Activated T-helper 1 cell treated with anti-CD3 and anti-CD28 coated beads, Interleukin-2, amount 50 U/mL, for 16 hours (primary cell): ENCODE results near the gene FARP1.

Experiments
- DNase-seq, 2 donors: peaks; one replicate each; pipeline ENCODE4 v3.0.0-alpha.2; 2020; ENCODE audit warnings: low read depth in 1 of 2, low spot score in 1 of 2

Gene FARP1

DNA sequence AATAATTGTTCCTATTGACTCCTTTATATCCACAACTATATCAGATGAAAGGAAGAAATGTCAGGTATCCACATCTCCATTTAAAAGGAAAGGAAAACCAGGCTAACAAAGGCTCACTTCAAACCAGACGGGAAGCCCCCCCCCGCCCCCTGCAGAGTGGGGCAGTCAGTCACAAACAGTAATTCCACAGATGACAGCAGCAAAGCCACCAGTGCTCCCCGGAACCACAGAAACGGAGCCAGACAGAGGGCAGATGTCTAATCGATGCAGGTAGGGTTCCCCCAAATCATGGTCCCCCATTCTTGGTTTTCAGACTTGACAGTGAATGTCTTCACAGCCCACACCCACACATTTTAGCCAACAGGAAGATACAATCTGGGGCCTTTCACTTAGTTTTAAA is 333.2 kb downstream of the FARP1 start:
- DNase-seq = peak in 1 of 2 donors; percentile 45

DNA sequence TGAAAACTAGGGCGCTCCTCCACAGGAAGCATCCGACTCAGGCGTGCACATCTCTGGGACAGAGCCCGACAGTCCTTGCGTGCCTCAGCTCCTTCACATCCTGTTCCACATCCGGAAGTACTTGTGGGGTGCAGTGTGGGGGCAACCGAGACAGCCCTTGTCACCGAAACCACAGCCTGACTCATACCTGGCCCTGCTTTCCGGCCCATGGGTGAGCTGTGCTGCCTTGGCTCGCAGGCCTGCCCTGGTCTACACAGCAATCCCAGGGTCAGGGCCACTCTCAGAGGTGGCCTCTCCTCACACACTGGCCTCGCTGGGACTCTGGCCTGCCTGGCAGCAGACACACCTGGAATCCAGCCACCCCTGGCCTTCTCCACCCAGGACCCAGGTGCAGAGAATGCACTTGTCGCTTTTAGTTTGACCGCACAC is 333.7 kb downstream of the FARP1 start:
- peak; percentile 74 to 80 for DNase-seq

DNA sequence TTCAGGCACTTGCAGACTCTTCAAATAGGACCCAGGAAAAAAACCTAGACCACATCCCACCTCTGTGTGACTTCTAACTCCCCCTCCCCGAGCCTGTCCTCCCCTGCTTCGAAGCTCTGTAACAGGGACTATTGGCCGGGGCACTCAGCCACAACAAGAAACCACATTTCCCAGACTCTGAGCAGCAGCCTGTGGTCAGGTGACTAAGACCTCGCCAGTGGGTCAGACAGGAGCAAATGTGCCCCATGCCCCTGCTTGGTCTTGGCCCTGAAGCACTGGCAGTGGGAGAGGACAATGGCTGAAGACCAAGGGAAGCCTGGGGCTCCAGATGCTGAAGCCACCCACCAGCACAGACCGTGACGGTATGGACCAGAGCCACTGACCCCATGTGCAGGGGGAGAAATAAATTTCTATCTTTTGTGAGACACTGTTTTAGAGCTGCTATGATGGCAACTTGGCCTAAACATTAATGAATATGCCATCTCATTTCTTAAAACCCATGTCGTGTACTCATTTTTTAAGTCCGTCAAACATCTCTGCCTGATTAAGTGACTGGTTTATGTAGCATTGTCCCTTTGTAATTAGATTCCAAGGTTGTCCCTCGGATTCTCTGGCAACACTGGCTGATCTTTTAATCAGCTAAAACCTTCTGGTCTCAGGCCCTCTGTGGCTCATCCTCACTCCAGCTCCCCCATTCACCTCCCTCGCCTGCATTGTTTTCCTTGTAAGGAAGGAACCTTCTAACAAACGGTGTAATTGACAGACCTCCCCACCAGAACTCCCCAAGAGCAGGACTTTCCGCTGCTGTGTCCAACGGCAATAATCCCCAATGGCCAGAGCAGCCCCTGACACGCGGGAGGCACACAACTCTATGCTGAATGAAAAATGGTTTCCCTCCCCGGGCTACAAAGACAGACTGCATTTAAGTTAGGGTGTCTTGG is 335.6 kb downstream of the FARP1 start:
- no peak for DNase-seq

GRCh38 chr13:98479496-98480003 is 336.7 kb downstream of the FARP1 start:
- DNase-seq = no peak

DNA sequence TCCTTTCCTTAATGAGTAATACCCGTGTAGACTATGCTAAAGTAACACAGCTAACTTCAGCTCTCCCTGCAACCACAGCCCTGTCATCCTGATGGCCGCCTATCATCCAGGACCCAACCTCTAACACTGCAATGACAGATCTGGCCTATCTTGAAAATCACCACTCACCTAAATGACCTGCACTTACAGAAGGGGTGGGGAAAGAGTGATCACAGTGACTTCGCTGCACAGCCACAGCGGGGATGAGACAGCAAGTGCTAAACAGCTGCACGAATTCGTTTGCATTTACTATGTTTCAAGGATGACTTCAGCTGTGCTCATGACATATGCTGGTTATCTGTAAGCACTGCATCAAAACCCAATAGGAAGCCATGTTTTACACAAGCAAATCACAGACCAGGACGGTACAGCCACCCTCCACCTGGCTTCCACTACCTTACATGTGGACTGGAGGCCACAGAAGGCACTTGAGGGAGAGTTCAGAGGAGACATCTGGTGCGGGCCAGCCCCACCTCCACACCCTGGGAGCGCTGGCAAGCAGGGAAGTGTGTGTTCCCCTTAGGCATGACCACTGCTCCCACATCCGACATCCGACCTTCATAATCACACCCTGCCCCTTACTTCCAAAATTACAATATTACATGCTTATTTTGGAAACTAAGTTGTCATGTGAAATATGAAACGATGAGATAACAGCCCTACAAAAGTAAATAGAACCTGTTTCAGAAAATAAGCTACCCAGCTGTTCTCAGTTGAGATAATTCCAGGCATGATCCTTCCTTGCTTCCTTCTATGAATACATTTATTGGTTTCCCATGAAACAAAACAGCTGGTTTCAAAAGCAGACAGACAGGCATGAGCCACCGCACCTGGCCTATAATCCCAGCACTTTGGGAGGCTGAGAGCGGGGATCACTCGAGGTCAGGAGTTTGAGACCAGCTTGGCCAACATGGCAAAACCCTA is 338.3 kb downstream of the FARP1 start:
- DNase-seq = peak in 1 of 2 donors; percentile 11

DNA sequence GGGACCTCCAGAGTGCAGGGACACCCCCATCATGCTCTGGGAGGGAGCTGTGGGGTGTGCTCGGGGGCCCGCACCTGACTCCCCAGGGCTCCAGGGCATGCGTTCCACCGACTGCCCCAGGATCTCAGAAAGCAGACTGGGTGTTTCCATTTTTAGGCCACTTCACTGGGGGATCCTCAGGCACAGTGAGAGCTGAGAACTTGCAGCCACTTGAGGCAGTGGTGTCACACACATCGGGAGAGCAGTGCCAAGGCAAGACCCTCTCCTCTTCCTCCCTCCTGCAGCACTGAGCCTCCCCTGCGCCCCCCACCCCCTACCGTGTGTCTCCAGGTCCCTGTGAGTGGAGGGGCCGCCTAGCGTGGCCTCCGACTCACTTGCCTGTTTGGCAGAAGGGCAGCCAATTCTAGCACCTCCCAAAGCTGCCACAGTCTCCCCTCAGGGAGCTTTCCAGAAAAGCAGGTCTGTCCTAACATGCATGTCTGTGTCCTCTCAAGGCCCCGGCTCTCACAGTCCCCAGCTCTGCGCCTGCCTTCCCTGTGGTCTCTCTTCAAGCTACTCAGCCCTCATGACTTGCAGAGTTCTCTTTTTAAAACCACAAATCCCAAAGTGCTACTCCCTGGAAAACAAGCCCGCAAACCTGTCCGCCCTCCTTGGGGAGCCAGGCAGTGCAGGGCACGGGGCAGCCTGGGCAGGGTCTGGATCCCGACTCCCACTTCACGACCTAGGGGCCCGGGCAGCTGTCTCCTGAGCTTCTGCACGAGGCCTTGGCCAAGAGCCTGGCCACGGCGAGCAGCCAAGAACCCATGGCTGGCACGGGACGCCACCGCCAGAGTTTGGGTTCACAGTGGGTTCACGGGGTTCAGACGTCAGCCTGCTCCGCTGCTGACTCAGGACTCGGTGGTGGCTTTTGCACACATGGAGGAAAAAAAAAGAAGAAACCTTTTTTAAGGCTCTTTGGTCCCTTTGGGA is 339.9 kb downstream of the FARP1 start:
- no peak for DNase-seq

DNA sequence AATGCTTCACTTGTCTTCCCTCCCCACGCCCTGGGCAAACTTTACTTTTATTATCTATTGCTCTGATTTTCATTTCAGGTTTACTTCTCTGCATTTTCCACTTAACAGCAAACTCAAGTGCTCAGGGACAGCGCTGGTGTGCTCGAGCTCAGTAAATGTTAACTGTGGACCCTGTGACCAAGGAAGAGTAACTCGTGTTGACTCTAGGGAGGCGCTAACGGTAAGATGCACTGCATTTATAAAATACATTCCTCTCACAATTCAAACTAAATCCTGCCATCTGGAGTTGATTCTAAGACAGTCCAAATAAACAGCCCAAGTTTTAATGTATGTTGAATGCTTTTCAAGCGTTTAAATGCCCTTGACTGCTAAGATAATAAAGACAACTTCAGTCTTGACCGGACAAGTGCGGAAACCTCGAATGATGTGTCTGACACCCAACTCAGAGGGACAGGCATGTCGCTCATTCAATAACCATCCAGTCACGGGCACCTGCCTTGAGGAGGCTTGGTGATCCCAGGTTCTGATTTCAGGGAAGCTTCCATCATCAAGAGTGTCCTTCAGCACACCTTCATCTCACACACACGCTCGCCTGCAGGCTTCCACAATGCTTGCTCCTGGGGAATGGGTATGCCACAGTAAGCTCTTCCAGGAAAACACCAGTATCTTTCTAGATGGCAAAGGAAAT is 340.9 kb downstream of the FARP1 start:
- DNase-seq = no peak

DNA sequence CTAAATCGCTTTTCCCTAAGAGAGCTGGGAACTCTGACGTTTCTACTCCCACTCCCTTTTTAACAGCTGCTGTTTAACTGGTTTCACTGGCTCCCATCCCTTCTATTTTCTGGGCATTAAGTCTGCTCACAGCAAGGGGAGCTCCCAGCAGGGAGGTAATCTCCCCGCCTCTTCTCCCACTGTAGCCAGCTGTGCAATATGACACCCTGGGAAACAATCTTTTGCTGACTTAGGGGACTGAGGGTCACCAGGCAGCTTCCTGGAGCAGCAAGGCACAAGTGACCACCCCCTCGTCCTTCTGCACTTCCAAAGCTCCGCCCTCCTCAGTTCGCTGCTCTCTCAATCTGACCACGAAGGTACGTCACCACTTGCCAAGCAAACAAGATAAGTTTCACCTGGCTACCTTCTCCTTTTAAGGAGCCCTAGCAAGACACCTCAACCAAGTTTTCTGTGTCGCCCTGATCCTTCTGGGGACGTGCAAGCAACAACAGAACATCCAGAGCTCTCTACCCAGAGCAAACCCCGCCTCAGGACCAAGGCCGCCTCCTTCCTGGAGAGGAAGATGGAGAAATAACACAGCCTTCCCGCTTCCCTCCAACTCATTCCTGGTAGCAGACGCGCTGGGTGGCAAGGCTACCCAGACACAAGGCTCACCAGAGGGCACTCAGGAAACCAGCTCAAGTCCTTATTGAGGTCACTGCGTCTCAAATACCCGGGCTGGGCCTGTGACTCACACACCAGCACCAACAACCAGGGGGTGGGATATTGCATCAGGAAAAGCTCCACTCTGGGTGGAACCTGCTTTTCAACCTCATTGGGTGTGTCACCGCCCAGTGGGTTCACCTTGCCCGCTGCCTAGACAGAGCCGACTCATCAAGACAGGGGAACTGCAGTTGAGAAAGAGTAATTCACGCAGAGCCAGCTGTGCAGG is 341.7 kb downstream of the FARP1 start:
- DNase-seq = peak; percentile 40 to 54

GRCh38 chr13:98485561-98485960 is 342.7 kb downstream of the FARP1 start:
- no peak for DNase-seq

- DNase-seq = no peak
Measured at GRCh38 chr13:98486412-98486811, 343.5 kb downstream of the FARP1 start.

- no peak for DNase-seq
Measured at GRCh38 chr13:98487016-98487415, 344.1 kb downstream of the FARP1 start.

DNA sequence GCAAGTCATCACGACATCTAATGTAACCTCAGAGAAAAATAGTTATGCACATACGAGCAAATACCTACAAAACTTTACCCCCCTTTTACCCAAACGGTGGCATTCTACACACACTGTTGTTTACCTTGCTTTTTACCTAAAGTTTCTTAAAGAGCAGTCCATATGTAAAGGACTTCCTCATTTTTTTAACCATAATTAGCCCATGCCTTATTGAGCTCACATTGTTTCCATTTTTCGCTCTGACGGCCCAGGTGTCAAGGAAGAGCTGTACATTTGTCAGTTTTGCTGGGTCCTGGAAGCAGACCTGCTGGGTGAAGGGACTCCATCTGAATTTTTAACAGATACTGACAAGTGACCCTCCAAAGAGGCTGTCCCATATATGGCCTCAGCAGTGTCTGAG is 344.6 kb downstream of the FARP1 start:
- no peak for DNase-seq

- DNase-seq = no peak
Measured at GRCh38 chr13:98488736-98489135, 345.8 kb downstream of the FARP1 start.

- DNase-seq = no peak
Measured at GRCh38 chr13:98489446-98490194, 346.7 kb downstream of the FARP1 start.

- DNase-seq = no peak
Measured at GRCh38 chr13:98490195-98490836, 347.4 kb downstream of the FARP1 start.

GRCh38 chr13:98490866-98491265 is 348.0 kb downstream of the FARP1 start:
- no peak for DNase-seq

DNA sequence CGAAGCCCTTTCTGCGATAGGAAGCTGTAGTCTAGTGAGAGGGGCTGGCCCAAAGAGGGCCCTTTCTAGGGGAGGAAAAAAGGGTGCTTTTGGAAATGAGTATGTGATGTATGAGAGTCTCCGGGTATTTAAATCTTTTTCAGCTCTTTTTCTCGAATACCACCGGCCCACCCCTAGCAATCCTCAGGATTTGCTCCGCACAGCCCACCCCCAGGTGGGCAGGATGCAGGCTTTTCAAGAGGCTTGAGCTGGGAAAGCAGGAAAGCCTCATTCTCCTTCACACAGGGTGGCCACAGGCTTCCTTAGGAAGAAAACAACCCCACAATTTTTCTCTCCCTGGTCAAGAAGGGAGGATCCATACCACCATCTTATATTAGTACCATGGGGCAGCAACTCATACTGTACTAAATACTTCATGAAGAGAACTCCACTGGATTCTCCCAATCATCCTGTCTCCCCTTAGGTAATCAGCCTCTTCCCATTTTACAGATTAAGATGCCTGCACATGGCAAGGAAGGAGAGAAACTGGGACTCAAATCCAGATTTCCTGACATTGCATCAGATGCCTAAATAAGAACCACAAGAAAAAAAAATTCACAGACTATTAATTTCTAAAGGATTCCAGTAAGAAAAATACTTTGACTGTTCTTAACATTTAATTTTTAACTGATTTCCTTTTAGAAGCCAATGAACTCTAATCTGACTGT is 349.6 kb downstream of the FARP1 start:
- no peak for DNase-seq
